Stimulated activated CD8-positive, alpha-beta memory T cell treated with anti-CD3 and anti-CD28 coated beads, Interleukin-4, amount 100 ng/mL, for 48 hours (primary cell): ENCODE data around the gene HDAC7.
A peak's percentile ranks its signal among the peaks of the same experiment; 100 is the strongest.

ENCODE experiments used
- DNase-seq: peaks from one replicate; pipeline ENCODE4 v3.0.0-alpha.2; 2020

The HDAC7 gene

DNA sequence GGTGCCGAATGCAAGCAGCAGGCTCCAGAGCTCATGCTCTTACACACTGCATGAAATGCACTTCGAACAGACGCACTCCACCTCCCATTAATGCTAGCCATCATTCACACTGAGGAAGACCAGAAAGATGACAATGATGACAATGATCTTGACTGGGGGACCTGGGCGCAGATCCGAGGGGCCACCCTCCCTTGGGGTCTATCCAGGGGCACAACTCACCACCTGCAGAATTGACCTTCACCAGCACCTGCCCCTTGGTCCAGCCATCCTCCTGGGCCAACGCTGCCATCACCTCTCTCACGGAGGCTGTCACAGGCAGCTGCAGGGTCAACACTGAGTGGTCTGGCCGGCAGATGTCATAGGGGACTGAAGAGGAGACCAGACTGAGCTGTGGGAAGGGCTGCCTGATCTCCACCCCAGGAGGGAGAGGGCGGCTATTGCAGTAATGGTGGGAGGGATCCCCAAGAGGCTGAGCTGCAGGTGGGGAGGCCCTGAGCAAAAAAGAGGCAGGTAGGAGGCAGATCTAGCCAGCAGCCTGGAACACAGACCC, 76.3 kb downstream of the HDAC7 start:
- DNase-seq: no peak

DNA sequence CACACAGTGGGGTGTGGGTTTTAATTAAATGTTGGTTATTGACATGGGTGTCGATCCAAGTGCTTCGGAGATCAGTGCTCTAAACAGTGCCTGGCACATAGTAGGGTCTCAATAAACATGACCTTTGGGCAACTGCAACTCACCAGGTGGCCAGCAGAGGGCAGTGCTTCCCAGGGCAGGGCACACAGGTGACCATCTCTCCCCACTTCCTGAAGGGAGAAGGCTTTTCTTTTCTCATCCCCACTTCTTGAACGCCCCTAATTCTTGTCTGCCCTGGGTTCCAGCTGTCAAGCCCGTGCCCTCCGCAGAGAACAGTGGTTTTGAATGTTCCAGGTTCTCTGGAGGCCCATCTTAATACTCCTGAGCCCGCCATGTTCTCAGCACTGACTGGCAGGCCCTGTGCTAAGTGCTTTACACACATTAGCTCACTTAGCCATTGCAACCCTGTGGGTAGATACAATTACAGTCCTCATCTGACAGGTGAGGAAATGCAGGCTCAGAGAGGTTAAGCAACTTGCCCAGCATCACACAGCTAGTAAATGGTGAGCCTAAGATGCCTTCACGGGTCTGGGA, 77.4 kb downstream of the HDAC7 start:
- peak; percentile 91 for DNase-seq

DNA sequence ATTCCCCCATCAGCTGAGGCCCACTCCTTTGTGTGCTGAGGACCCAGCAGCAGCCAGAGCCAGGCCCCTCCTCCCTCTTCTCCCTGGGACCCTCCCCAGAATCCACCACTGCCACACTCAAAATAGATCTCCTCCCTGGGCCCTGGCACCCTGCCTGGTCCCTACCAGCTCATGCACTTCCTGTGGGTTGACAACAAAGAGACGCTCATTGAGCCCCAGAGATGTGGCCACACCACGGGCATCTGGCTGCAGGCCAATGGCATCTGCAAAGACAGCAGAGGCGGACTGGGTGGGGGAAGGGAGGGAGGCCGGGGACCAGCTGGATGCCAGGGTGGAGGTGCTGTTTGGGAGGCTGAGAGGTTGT, 78.4 kb downstream of the HDAC7 start:
- peak; percentile 70 for DNase-seq

DNA sequence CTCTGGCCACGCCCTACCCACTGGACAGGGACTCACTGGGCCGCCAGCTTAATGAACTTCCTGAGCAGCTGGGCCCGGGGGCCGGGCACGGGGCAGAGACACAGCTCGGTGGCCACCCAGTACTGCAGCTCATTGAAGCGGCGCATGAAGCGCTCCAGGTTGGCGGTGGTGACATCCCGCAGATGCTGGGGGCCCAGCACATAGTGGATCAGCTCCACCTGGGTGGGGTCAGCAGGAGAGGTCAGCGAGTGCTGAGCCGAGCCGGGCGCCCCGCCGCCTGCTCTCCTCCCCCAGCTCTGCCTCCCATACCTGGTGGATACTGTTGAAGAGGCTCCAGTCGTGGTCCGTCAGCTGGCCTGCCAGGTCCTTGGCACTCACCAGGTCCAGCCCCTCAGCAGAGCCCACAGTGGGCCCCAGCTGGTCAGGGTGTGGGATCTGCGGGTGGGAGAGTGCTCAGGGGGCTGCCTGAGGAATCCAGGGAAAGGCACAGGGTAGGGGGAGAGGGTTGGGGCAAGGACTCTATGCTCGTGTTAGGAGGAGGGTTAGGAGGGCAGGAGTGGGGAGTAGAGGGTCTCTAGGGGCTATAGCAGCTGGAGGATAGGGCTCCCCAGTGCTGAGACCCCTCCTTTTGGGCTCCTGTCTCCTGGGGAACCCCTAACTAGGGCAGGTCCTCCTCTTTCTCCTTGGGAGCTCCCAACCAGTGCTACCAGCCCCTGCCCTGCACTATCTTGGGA, 78.9 kb downstream of the HDAC7 start:
- no peak for DNase-seq

DNA sequence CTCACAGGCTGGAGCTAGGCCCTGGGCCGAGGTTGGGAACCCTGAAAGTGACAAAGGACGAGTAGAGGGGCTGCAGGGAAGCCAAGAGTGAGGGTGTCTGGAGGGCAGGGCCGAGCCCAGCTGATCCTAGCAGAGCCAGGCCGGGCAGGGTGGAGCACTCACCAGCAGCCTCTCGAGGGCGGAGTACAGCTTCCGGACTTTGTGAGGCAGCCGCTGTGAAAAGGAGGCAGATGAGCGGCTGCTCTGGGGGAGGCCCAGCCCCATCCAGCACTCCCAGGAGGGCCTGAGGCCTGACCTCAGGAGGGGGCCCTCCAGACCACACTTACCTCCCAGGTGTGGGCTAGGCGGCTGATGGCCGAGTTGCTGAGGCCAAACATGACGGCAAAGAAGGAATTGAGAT, 79.7 kb downstream of the HDAC7 start:
- no peak for DNase-seq

DNA sequence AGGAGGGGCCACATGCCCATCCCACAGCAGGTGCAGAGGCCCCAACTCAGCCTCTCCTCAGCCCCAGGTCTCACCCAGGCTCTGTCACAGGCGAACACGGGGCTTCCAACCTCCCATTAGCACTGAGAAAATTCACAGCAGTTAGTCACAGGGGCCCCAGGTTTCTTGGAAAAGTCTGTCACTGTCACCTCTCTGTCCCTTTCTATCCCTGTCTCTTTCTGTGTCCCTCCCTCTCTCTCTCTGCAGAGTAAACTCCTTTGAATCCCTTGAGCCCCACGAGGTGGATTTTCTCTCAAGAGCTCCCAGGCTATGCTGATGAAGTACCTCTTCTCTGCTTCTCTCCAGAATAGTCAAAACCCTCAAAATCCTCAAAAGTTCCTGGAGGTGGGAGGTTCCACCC, 80.4 kb downstream of the HDAC7 start:
- DNase-seq: no peak

DNA sequence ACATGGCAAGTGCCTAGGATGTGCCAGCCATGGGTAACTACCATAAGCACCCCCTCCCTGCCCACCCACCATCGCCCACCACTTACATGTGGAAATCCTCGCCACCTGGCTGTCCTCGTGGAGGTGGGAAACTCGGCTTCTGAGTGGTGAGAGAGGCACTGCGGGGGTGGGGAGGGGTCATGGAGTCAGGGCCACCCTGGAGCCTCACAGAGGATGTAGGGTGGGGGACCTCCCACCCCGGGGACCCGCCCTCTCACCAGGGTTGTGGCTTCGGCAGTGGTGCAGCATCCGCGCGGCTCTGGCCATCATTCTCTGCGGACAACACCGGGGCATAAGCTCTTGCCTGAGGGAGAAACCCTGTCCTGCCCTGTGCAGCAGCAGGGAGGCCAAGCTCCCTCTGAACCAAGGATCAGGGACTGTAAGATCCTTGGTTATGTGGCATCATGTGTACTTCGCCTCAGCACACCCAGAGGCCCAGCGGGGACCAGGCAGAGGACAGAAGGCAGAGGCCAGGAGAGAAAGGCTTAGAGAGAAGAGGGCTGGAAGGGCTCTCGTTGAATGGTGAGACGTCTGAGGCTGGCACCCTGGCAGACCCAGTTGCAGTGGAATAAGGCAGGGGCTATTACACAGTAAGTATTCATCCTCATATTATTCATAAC, 81.6 kb downstream of the HDAC7 start:
- no peak for DNase-seq

DNA sequence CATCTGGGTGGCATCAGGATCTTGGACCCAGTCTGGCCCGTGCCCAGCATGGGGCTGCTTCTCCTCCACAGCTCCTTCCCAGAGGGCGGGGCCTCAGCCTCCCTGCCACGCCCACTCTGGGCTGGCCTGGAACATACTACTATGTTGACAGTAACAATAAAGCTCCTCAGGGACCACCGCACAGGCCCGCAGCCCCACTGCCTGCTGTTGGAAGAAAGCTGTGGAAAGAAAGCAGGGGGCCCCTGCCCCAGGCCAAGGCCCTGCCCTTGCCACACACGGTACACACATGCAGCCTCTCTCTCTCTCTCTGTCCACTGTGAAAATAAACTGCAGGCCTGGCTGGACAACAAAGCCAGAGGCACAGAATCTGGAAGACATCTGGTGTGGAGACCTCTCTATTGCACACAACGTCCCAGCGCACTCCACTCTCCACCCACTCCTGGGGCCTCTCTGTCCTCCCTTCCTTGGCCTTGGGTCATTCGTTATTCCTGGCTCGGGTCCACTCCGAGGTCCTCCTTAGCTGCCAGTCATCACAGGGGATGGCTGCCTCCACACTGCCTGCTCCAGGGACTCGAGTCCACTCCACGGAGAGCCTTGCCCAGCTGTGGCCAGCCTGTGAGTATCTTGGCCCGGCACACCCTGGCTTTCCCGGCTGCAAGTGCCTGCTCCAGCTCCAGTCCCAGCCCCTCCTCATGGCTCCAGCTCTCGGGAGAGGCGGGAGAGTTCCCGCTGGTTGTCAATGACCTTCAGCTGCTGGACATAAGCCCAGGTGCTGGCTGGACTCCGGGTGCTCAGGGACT, 82.6 kb downstream of the HDAC7 start:
- DNase-seq: no peak

DNA sequence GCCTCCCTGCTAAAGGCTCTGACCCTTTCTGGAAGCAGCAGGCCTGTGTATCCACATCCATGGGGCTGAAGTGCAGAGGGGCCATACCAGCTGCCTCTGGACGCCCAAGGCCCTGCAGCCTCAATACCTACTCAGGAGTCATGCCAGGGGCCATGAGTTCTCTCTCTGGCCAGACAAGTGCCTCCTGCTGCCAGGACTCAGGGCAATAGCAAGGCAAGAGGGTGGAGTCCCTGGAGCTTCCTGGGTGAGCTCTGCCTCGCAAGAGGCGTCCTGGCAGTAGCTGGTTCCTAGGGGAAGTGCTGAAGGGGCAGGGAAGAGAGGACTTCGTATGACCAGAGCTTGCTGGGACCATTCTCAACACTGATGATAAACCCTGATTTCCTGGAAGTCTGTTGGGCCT, 83.5 kb downstream of the HDAC7 start:
- no peak for DNase-seq

DNA sequence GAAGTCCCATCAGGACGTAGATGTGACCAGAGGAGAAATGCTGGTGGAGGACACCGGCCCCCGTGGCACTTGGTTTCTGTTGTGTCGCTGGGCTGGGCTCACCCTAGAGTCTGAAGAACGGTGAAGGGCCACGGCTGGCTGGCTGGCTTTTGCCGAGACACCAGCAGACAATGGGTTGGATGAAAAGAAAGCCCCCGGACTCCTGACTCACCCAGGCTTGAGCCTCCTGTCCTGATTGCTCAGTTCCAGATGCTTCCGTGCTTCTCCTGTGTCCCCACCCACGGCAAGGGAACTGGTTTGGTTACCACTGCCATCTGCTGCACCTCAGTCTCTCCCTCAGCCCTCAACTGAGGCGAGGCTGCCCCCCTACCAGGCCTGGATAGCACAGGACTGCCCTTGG, 84.1 kb downstream of the HDAC7 start:
- DNase-seq: no peak

DNA sequence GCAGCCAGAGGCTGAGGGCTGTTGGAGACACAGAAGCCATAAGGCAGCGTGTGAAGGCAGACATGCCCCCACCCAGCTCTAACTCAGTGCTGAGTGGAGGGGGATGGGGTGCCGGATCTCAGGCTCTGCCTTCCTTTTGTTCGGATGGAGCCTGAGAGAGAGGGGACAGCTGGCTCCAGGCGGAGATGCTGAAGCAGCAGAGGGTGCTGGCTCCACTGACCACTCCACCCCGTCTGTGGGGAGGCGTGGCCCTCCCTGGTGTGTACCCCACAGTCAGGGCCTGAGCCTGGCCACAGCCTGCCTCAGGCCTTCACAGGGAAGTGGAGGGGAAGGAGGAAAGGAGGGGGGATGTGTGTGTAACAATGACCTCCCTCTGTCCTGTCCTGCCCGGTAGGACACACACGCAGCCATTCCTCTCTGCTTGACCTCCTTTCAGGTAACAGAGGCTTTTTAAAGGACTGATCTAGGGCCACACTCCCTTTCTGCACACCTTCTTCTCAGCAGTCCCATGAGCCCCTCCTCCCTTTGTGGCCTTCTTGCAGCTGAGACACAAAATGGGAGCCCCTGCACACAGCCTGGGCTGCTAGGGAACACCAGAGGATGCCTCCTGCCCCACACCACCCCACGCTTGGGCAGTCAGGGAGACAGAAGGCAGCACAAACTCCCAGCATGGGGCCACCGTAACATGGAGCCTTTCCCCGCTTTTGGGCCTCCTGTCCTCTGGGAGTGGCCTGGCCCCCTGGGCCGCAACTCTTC, 84.8 kb downstream of the HDAC7 start:
- DNase-seq: no peak

DNA sequence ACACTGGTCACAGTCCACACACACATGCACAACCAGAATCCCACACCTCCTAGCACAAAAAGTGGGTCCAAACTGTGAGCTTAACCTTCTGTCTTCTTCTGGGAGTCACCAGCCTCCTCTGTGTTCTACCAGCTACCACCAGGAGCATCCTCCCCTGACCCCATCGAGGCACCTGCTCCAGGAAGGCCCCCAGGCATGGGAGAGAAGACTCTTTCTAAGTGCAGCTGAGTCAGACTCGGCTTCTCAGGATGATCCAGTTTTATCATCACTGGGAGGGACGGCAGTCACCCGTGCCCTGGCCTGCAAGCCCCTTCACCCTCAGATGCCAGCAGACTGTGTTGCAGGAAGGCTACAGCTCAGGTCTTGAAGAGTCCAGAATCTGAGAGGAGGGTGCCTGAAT, 86.6 kb downstream of the HDAC7 start:
- DNase-seq: no peak
